NCI-H82 treated with DMSO at 0.1 percent for 48 hours (cell line): Measurements from ENCODE around the gene NDUFA11.
A peak's percentile ranks its signal among the peaks of the same experiment; 100 is the strongest.

Experiments used
- DNase-seq: peaks from one replicate; lab custom pipeline; 2025; ENCODE audit not compliant: unreplicated experiment; lab: John Stamatoyannopoulos, UW

Gene NDUFA11

DNA sequence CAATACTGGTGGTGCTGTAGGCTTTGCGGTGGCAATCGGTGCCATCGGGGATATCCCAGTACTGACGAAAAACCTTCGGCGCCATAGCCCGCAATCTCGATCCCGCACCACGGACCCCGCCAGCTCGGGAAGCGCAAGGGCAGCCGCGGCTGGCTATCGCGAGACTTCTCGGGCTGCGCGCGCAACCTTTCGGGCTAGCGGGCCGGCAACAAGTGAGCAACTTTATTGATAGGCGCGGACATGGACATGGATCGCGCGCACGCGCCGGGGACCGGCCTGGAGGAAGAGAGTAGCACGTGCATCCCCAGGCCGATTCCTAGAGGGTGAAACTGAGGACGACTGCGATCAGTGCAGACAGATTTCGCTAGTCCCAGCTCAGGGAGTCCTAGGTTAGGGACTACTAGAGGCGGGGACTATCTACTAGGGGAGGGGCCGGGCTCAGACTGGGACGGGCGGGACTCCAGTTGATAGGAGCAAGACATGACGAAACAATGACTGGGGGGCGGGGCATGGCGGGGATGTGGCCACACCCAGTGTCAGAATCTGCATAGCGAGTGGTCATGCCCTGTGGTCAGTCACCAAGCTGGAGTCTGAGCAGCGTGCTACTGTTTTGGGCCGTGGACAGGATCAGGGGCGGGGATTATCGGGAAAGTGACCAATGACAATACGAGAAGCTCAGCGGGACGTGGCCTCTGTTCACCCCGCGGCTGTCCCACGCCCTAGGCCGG lies at the start of gene NDUFA11:
Gene NDUFA11, minus strand, starts transcription at position 167 of the 728 bp plus-strand sequence. Its CDS starts 82 bp downstream, at position 85.
- peak; percentile 96 for DNase-seq

- DNase-seq: no peak
These were observed 49.5 kb upstream of the NDUFA11 start for GRCh38 chr19:5953030-5953589.

- DNase-seq: no peak
These were observed 48.8 kb upstream of the NDUFA11 start for GRCh38 chr19:5952193-5953029.

DNA sequence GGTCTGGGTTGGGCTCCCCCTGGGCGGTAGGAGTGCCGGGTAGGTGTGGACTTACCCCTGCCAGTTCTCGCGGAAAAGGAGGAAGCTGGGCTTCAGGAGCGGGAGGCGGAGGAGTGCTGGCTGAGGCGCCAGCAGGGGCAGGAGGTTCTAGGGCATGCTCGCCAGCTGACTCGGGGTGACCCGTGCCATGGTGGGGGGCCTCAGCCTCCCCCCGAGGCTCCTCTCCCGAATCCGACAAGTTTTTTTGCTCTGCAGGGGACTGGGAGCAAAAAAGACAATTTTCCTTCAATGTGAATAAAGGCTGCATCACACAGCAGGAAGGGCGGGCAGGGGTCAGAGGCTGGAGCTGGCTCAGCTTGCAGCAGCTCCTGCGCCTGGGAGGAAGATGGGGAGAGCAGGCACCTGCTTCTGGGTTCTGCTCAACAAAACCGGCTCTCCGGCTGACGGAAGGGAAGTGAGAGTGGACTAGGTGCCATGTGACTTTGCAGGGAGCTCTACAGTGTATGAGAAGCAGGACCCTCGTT lies 47.8 kb upstream of the NDUFA11 start:
- no peak for DNase-seq

GRCh38 chr19:5950741-5951140 lies 47.2 kb upstream of the NDUFA11 start:
- DNase-seq: no peak

GRCh38 chr19:5949792-5950305 lies 46.3 kb upstream of the NDUFA11 start:
- DNase-seq: no peak

GRCh38 chr19:5948752-5949564 lies 45.4 kb upstream of the NDUFA11 start:
- DNase-seq: no peak

DNA sequence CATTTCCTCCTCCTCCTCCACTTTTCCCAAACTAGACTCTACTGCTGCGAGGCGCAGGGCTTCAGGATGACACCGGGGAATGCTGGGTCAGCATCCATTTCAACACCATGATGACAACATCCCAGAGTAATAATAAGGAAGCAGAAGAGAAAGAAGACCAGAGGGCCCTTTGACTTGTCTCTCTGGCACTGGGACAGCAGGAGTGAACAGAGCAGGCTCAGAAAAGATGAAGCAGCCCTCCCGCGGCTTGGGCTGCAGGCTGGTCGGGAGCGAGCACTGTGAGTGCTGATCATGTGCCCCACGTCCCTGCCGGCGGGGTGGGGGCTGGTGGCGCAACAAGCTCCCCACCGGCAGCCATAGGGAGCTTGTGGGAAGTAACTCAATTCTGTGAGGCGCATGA lies 43.8 kb upstream of the NDUFA11 start:
- DNase-seq: no peak

DNA sequence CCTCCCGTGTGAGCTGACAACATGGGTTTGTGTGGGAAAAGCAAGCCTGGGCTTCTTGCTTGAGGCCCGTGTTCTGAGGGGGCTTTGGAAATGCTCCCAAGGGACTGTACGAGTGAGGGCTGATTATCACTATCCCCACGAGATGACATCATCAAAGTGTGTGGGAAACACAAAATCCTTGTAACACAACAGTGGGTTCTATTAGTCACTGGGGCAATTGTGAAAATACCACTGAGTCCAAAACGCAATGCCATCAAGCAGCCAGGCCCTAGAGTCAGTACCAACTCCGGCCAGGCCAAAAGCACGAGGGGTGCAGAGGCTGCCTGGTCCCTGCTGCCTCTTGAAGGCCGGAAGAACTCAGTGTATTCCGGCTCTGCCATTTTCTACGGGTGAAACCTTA lies 40.0 kb upstream of the NDUFA11 start:
- no peak for DNase-seq

DNA sequence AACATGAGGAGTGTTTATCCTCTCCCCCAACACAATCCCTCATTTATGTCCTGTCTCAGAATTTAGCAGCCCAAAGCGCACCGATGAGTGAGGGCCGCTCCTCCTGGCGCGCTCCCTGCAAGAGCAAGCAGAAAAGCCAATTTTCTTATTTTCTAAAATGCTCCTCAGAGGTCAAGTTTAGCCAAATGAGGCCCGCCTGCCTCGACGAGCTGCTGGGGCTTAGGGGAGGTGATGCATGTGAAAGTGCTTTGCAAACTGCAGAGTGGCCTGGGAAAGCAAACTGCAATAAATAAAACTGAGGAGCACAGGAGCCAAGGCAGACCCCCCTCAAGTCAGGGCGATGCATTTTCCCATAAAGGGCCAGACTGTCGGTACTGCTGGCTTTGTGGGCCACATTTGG lies 39.5 kb upstream of the NDUFA11 start:
- DNase-seq: no peak

- DNase-seq: no peak
These were observed 38.1 kb upstream of the NDUFA11 start for GRCh38 chr19:5941673-5942072.

GRCh38 chr19:5940260-5941208 lies 36.9 kb upstream of the NDUFA11 start:
- no peak for DNase-seq

- no peak for DNase-seq
These were observed 34.0 kb upstream of the NDUFA11 start for GRCh38 chr19:5937550-5937949.

GRCh38 chr19:5936292-5936592 lies 32.7 kb upstream of the NDUFA11 start:
- DNase-seq: no peak

DNA sequence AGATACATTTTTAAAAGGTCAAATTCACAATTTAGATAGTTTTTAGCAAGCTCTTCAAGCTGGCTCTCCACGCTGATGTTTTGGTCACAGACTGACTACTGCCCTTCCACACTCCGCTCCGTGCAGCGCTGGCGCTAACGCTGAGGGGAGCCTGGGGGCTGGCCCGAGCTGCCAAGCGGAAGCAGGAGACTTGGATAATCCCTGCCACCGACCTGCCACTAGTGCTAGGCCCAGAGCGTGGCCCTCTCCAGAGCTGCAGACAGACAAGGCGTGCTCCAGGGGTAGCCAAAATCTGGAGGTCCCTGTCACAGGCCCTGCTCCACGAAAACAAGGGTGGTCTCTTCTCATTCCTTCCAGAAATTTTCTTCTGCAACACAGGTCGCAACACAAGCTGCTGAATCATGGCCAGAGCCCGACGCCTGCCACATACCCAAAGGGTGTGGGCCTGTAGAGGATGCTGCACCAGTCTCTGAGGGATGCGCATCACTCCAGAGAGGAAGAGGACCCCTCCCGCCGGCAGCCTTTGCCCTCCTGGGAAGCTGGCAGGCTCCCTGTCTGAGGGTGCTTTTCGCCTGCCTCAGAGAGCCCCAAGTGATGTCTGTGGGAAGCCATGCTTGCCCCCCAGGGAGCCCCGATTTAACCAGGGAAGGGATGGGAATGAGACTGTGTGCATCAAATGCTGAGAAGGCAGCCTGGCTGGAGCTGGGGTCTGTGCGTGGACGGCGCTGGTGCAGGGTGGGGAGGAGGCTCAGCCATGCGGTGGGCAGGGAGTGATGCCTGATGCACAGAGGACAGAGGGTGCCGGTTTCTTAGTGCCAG lies 32.1 kb upstream of the NDUFA11 start:
- no peak for DNase-seq

DNA sequence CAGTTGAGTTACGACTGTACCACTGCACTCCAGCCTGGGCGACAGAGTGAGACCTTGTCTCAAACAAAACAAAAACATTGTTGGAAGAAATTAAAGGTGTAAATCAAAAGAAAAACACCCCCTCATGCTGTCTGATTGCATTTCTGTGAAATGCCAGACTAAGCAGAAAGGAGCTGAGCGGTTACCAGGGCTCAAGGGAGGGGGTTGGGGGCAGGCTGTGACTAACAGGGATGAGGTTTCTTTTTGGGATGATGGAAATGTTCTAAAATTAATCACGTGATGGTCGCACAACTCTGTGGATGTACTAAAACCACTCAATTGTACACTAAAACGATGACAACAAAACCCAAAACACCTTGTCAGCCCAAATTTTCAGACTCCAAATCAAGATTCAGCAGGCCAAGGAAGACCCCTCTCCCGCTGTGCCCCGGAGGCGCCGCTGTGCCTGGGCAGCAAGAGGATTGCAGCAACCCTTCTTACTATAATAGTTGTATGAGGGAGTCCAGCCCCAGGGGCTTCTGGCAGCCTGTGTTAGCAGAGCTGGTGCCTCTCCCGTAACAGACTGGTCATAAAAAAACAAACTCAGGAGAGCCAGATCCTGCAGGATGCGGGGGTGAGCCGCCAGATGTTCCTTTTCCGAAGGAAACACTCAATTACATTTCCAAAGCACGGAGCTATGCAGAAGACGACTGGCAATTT lies 31.3 kb upstream of the NDUFA11 start:
- DNase-seq: no peak

DNA sequence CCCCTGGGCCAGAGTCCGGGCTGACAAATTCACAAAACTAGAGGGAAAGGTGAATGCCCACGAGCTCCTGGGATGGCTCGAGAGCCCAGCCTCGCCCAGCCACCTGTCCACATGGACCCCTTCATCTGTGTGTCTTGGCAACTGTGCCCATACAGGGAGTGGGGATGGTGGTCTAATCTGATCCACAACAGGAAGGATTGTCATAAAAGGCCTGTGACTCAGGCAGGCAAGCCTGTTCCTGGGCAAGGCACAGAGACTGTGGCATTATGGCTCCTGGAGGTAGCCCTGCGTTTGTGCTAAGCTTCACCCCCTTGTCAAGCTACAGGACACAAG lies 30.4 kb upstream of the NDUFA11 start:
- DNase-seq: no peak

DNA sequence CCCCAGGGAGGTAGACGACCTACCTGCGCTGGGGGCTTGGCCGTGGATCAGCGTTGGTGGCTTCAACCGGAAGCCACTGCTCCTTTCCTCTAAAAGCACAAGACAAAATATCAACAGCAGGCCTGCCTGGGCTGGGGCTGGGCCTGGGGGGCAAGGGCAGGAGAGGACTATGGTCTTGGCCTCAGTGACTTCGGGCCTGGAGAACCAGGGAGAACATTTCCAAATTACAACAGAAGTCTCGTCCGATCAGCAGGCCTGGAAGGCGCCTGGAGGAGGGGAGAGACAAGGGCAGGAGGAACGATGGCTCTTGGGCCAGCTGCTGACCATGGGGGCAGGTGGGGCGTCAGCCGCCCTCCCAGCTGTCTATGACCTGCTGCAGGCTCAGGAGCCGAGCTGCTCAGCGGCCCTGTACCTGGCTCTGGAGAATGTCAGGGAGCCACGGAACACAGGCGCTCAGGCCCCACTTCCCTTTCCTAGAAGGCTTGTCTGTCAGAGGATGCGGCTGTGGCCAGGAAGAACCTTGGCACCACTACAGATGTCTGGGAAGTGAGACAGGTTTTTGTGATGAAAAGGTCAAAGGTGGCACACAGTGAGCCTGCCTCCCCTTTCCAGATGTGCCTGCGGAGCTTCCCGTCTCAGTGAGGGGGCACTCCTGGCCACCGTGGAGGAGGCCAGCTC lies 29.9 kb upstream of the NDUFA11 start:
- DNase-seq: no peak
